SU-DHL-6 (cell line): ENCODE measurements around the gene TBC1D8.

ENCODE experiments used
- H2AFZ ChIP-seq: fragments of 200-600 bp; sonication (generic); 2 replicates; pipeline ENCODE4 v1.6.1; 2014; ENCODE audit warnings: low read depth, mild to moderate bottlenecking, moderate library complexity, mixed read lengths, antibody characterized with exemption, low read length; ENCODE audit not compliant: severe bottlenecking
- H3F3A ChIP-seq: fragments of 200-600 bp; shearing (Covaris generic); 2 replicates; pipeline ENCODE4 v1.6.0; 2016; ENCODE audit warnings: antibody characterized with exemption, mild to moderate bottlenecking; ENCODE audit not compliant: insufficient read depth
- H3K27ac ChIP-seq: fragments of 200-600 bp; sonication (generic); 2 replicates; pipeline ENCODE4 v1.5.1; 2016; ENCODE audit warnings: low read depth, mild to moderate bottlenecking, low read length, moderate library complexity, mixed read lengths
- H3K27me3 ChIP-seq: fragments of 200-600 bp; sonication (generic), shearing (Covaris generic); 2 replicates; pipeline ENCODE4 v1.6.0; 2014; ENCODE audit warnings: mild to moderate bottlenecking, low read length
- H3K36me3 ChIP-seq: fragments of 200-600 bp; sonication (generic); 2 replicates; pipeline ENCODE4 v1.6.1; 2014; ENCODE audit warnings: mild to moderate bottlenecking, low read length, mixed read lengths
- H3K4me2 ChIP-seq: fragments of 300-600, 200-600 bp; shearing (Covaris generic), sonication (generic); 2 replicates; pipeline ENCODE4 v1.6.0; 2014; ENCODE audit warnings: low read length, low read depth, mild to moderate bottlenecking; ENCODE audit not compliant: poor library complexity, severe bottlenecking
- H3K4me3 ChIP-seq: fragments of 200-600 bp; sonication (generic); 2 replicates; pipeline ENCODE4 v1.5.1; 2014; ENCODE audit warnings: antibody characterized with exemption, low read length, mild to moderate bottlenecking, mixed read lengths; ENCODE audit not compliant: insufficient read depth, poor library complexity, severe bottlenecking
- H3K79me2 ChIP-seq: fragments of 200-600 bp; sonication (generic); 2 replicates; pipeline ENCODE4 v1.6.1; 2014; ENCODE audit warnings: mild to moderate bottlenecking, low read length, moderate library complexity; ENCODE audit not compliant: insufficient read depth
- H3K9ac ChIP-seq: fragments of 200-600 bp; sonication (generic); 2 replicates; pipeline ENCODE4 v1.7.0; 2014; ENCODE audit warnings: mild to moderate bottlenecking, low read length
- H3K9me2 ChIP-seq: fragments of 200-600 bp; sonication (generic); replicated peaks from 2 replicates; pipeline ENCODE4 v1.6.1; 2014; ENCODE audit warnings: low read length; ENCODE audit not compliant: insufficient read depth
- H3K9me3 ChIP-seq: fragments of 200-600 bp; sonication (generic); 2 replicates; pipeline ENCODE4 v1.6.1; 2014; ENCODE audit warnings: low read length, mixed read lengths; ENCODE audit not compliant: insufficient read depth
- H4K20me1 ChIP-seq: fragments of 200-600 bp; sonication (generic); 2 replicates; pipeline ENCODE4 v1.6.1; 2014; ENCODE audit warnings: low read depth, mild to moderate bottlenecking, antibody characterized with exemption, low read length, moderate library complexity, mixed read lengths
- EZH2phosphoT487 ChIP-seq: fragments of 200-600 bp; sonication (generic), shearing (Covaris generic); conservative IDR thresholded peaks from 2 replicates; pipeline ENCODE4 v1.6.1; 2018; ENCODE audit warnings: mild to moderate bottlenecking, antibody characterized with exemption, low read length, moderate library complexity, mixed read lengths
- TF ChIP-seq, protein P1 (sequence below): fragments of 200-600 bp; sonication (generic); IDR thresholded peaks from one replicate; pipeline ENCODE4 v1.5.1; 2017; ENCODE audit warnings: antibody characterized with exemption, mild to moderate bottlenecking, low read length, moderate library complexity; ENCODE audit not compliant: insufficient read depth, poor library complexity, severe bottlenecking

TBC1D8 gene

DNA sequence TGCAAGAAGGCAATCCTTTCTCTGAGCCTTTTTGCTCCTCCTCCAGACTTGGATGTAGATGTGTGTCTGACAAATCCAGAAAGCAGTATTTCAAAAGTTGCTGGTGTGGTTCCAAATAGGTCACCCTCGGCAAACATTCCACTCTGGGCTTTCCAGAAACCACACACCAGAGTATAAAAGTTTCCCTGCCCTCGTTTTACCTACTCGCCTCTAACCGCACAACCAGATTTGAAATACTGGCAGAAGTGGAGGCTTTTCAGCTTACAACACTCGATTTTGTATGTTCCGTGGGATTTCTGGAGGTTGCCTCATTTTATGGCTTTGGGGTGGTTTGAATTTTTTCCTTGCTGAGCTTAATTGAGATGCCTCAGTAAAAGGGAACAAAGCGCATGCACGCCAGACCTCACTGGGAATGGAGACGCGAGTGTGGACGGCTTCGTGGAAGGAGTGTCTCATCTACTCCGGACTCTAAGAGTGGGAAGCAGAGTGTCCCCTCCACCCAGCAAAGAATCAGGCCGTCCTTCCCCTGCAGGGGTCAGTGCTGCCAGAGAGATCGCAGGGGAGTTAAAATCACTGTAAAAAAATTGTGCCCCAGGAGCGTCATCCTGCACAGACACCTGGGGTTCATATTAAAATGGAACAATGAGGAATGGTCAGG, 193.1 kb downstream of the TBC1D8 start:
- H3K27ac ChIP-seq: no peak overlapping the region
- H3F3A ChIP-seq: no peaks in the 10 kb centered on the region

More for the DNA sequence above, 193.1 kb downstream of the TBC1D8 start:
- Histone ChIP-seq H3K4me3 (no peak overlapping the region), H3K9me3 (no peaks in the 10 kb centered on the region), H2AFZ (no peak overlapping the region), H3K79me2 (no peaks in the 10 kb centered on the region), H3K9ac (no peak overlapping the region), H4K20me1 (no peaks in the 10 kb centered on the region), H3K4me2 (no peak overlapping the region), H3K27me3 (no peaks in the 10 kb centered on the region), H3K36me3 (no peaks in the 10 kb centered on the region), H3K9me2 (no peaks in the 10 kb centered on the region)
- no peak for TF ChIP-seq EZH2phosphoT487
- TF ChIP-seq, protein P1, sequence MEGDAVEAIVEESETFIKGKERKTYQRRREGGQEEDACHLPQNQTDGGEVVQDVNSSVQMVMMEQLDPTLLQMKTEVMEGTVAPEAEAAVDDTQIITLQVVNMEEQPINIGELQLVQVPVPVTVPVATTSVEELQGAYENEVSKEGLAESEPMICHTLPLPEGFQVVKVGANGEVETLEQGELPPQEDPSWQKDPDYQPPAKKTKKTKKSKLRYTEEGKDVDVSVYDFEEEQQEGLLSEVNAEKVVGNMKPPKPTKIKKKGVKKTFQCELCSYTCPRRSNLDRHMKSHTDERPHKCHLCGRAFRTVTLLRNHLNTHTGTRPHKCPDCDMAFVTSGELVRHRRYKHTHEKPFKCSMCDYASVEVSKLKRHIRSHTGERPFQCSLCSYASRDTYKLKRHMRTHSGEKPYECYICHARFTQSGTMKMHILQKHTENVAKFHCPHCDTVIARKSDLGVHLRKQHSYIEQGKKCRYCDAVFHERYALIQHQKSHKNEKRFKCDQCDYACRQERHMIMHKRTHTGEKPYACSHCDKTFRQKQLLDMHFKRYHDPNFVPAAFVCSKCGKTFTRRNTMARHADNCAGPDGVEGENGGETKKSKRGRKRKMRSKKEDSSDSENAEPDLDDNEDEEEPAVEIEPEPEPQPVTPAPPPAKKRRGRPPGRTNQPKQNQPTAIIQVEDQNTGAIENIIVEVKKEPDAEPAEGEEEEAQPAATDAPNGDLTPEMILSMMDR: no peak
